CD1c-positive myeloid dendritic cell (primary cell): ENCODE results near the gene THADA.

Source experiments
- DNase-seq: peaks from one replicate; pipeline ENCODE4 v3.0.0-alpha.2; 2016; ENCODE audit errors: extremely low spot score

THADA gene

GRCh38 chr2:43224571-43225092 is 371.2 kb downstream of the THADA start:
- DNase-seq: peak; percentile 37

DNA sequence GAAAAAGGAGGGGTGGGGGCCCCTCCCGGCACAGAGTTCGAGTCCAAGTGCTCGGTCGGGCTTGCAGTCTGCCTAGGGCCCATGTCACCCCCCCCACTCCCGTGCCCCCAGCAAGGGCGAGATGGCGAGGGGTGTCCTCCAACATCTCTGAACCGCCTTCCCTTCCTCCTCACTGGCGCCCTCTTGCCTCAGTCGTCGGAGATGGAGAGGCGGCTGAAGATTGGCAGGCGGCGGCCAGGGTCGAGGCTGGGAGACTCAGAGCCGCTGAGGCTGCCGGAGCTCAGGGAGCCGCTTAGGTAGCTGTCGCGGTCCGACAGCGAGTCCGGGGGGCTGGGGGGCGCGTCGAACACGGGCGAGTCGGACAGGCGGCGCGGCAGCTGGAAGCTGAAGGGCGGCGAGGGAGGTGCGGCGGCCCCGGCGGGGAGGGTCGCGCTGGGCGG is 371.7 kb downstream of the THADA start:
- peak; percentile 63 for DNase-seq

GRCh38 chr2:43223521-43224001 is 372.3 kb downstream of the THADA start:
- DNase-seq: no peak

DNA sequence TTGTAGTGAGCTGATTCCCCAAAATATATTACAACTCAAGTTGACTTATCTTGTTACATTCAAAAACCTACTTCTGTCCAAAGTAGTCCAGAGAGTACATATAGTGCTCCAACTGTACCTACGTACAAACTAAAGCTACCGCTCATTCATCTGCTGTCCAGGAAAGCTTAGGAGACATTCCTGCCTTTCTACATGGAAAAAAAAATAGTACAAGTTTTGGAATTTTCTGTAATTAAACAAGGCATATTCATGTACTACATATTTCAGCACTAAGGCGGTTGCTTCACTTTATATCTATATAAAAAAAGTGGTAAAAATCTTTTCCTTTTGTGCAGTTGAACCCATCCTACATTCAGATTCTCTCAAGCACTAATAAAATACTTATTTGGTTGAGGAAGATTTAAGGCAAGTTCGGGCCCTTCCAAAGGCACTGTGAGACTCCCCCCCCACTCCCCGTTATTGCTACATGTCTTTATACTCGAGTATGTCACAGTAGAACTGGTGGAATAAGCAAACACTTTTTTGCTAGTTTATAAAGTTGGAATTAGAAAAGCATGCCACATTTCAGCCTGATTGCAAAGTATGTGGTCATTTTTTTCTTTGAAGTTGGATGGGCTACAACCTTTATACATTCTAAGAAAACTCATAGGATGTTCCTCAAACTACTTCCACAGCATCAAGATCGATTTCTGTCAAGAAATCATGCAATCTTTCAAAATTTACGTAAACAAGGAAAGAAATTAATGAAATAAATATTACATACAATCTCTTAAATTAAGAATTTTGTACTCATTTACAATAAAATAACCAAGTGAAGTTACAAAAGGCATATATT is 373.1 kb downstream of the THADA start:
- peak; percentile 12 for DNase-seq

DNA sequence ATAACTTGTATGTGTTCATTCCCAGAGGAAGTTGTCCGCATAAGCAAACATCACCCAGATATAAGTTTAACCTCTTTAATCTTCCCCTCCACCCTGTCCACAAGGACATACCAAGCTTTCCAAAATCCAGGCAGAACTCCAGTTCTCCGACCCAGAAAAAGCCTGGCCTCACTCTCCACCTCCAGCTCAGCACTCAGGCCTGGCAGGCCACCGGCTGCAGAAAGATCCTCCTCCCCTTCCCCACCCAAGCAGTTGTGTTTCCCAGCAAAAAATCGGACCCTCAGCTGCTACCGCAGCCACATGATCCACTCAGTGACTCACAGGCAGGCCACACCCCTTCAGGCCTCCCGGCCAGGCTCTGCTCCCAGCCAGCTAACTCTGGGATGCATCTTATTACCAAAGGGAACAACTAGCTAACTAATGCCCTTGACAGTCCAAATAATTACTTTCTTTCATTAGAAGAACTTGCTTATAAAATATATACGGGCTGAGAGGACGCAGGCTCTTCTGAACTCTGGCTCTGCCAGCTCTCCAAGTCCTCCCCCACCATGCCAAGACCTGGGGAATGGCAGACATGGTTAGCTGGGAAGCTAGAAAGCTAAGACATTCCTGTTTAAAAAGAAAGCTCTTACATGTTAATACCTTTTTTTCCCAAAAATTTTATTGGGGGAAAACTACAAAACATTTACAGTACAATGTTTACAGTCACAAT is 373.9 kb downstream of the THADA start:
- peak; percentile 79 for DNase-seq

DNA sequence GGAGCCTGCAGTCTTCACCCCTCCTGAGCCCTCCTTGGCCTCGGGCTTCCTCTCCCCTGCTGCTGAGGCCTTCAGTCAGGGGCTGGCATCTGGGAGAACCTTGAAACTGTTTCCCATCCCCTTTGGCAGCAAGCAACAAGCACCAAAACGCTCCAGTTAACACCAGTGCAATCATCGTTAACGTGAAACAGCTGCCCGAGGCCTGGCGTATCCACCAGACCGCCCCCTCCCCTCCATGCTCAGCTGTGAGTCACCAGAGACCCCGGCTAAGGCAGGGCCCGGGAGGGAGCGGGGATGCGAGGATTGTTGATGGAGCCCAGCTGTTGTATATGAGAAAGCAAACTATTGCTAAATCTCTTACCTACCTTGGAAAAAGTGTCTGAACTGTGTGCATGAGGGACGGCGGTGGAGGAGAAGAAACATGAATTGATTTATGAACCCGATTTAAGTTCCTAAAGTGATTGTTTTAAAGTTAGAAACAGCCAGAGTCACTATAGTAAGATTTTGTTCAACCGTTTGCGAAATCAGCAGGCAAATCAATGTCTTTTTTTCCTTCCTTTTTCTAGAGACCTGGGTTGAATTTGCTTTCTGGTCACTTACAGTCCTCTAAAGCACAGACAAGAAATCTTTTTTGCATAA is 374.6 kb downstream of the THADA start:
- peak; percentile 38 for DNase-seq

DNA sequence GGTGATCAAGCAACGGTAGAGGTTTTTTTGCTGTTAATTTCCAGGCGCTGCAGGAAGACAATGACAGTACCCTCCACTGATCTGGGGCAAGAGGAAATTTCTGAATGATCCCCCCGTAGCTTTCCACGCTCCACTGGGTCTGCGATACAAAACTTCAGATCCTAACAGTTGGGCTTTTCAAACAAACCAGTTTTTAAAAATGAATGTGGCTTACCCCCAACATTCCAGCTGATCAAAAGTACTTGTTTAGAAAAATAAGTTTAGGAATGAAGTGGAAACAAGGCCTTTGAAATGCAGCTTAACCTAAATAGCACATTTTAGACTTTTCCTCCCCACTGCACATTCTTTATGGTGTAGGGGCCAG is 375.1 kb downstream of the THADA start:
- DNase-seq: no peak

- DNase-seq: peak; percentile 17
Observed at GRCh38 chr2:43220229-43220751, 375.5 kb downstream of the THADA start.

DNA sequence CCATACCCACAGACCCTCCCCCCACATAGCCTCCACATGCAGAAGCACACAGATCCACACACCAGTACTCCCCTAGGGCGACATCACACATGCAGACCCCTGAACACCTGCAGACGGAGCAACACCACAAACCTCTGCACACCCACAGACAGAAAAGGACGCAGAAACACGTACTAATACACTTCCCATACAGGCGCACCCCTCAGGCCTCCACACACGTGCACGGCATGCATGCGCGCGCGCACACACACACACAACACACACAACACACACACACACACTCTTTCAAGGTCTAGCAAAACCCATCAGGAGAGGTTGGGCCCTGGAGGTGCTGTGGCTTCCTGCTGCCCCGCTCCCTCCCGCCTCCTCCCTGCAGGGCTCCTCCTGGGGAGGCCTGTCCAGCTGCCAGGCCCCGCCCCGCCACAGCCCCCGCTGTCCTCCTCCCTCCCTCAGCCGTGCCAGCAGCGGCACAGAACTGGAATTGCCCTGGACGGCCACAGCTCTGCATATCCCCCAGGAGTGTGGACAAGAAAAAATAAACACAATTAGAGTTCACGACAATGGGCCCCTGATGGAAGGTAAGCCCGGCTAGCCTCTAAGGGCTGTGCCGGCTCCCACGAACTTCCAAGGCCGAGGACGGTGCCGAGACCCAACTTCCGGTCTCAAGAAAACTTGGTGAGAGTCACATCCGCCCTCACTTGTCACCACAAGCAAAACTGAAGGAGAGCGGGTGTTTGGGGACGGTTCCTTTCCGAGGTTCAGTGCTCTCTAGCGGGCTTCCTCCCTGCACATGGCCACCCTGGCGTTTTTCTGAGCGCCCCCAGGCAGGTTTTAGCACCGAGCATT is 376.2 kb downstream of the THADA start:
- DNase-seq: peak; percentile 93

GRCh38 chr2:43218702-43219382 is 377.0 kb downstream of the THADA start:
- DNase-seq: peak; percentile 68

DNA sequence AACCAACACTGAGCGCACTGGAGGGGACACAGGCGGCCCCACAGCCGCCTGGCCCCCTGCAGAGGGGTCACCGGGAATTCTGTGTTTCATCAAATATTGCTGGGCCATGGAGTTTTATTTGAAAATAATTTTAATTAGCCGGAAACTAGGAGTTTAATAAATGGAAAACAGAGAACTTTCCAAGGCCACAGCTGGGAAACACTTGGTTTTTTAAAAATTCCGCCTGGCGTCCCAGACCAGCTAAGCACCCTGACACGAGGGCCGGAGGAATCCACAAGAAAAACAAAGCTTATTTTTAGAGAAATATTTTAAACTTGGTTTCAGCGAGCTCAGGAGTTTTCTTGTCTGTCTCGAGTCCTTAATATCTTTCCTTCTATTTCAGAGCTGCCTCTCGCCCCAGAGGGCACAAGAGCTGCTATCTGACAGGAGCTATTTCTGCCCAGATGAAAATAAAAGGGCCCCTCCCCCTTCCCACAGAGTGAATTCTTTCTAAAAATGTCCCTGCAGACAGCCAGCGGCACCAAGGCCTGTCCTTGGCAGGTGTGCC is 377.6 kb downstream of the THADA start:
- DNase-seq: no peak

GRCh38 chr2:43217228-43218154 is 378.3 kb downstream of the THADA start:
- DNase-seq: no peak

- no peak for DNase-seq
Observed at GRCh38 chr2:43216629-43217028, 379.2 kb downstream of the THADA start.

DNA sequence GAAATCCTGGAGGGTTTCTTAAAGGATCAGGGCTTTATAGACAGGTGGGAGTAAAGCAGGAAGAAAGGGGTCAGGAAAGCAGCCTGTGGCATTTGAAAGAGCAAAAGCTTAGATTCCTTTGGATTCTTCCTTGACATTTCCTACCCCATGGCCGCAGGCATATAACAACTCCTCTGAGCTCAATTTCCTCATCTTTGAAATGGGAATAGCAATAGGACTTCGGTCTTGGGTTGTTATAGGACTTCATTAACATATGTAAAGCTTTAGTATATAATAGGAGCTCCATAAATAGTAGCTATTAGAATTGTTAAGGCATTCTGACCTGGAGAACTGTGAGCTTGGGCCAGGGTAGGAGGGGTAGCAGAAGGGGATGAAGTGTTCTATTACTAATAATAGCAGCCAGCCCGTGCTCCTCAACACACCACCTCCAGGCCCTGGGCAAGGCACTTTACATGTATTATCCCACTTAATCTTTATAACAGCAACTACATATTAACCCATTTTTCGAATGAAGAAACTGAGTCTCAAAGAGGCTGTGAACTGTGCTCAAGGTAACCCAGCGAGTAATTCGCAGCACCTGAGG is 380.1 kb downstream of the THADA start:
- no peak for DNase-seq

DNA sequence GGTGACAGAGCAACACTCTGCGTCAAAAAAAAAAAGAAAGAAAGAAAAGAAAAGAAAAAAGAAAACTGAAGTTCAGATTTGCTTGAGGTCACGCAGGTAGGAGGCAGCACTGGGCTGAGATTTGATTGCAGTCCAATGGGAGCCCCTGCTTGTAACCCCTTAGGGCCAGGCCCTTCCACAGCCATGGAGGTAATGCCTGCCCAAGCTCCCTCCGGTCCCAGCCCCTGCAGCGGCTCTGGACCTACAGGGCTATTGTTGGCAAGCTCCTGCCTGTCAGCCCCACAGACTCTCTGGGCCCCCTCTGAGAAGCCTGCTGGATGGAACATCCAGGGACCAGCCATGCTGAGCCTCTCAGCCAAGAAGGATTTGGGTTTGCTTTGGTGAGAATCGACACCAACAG is 381.6 kb downstream of the THADA start:
- DNase-seq: no peak

- DNase-seq: peak; percentile 92
Observed at GRCh38 chr2:43212931-43213330, 382.9 kb downstream of the THADA start.

- peak; percentile 26 for DNase-seq
Observed at GRCh38 chr2:43212216-43212835, 383.5 kb downstream of the THADA start.
